HepG2 (cell line): ENCODE data around the gene LIME1. TPM values are rescaled to one million over a fixed set of nuclear protein-coding genes. Genes with fewer than 3 reads are reported as not detected.
A peak's percentile ranks its signal among the peaks of the same experiment; 100 is the strongest.

Source experiments
- CC2D1A ChIP-seq: sonication (generic); formaldehyde crosslinking; IDR thresholded peaks from 2 replicates; pipeline ENCODE4 v1.8.1; 2023; ENCODE audit warnings: mild to moderate bottlenecking, missing genetic modification reagents
- CENPT ChIP-seq: sonication (generic); formaldehyde crosslinking; IDR thresholded peaks from 2 replicates; pipeline ENCODE4 v1.8.0; 2022; ENCODE audit warnings: low read depth, mild to moderate bottlenecking, moderate library complexity, missing genetic modification reagents
- CSRNP1 ChIP-seq: sonication (generic); formaldehyde crosslinking; IDR thresholded peaks from 2 replicates; pipeline ENCODE4 v1.8.1; 2023; ENCODE audit warnings: mild to moderate bottlenecking, missing genetic modification reagents
- DR1 ChIP-seq: sonication (generic); formaldehyde crosslinking; IDR thresholded peaks from 2 replicates; pipeline ENCODE4 v1.8.0; 2021; ENCODE audit warnings: mild to moderate bottlenecking, missing genetic modification reagents, inconsistent platforms
- GMEB1 ChIP-seq: sonication (generic); formaldehyde crosslinking; IDR thresholded peaks from 2 replicates; pipeline ENCODE4 v1.5.1; 2020; ENCODE audit warnings: missing genetic modification reagents, mild to moderate bottlenecking, borderline replicate concordance
- HOXA9 ChIP-seq: sonication (generic); formaldehyde crosslinking; IDR thresholded peaks from 2 replicates; pipeline ENCODE4 v1.8.1; 2022; ENCODE audit warnings: missing genetic modification reagents, mild to moderate bottlenecking, moderate library complexity, borderline replicate concordance
- MEIS1 ChIP-seq: sonication (generic); formaldehyde crosslinking; IDR thresholded peaks from 2 replicates; pipeline ENCODE4 v1.9.0; 2021; ENCODE audit warnings: mild to moderate bottlenecking, missing genetic modification reagents, moderate library complexity, borderline replicate concordance
- NAIF1 ChIP-seq: sonication (generic); formaldehyde crosslinking; IDR thresholded peaks from 2 replicates; pipeline ENCODE4 v1.5.0; 2020; ENCODE audit warnings: mild to moderate bottlenecking, missing genetic modification reagents, borderline replicate concordance
- NCOR1 ChIP-seq: fragments of 200-600 bp; sonication (generic); IDR thresholded peaks from 2 replicates; pipeline ENCODE4 v1.7.0; 2017; ENCODE audit warnings: antibody characterized with exemption, low read length, borderline replicate concordance
- PRDM4 ChIP-seq: sonication (generic); formaldehyde crosslinking; IDR thresholded peaks from 2 replicates; pipeline ENCODE4 v1.9.0; 2021; ENCODE audit warnings: missing genetic modification reagents, borderline replicate concordance
- SALL1 ChIP-seq: sonication (generic); formaldehyde crosslinking; IDR thresholded peaks from 2 replicates; pipeline ENCODE4 v1.8.0; 2022; ENCODE audit warnings: mild to moderate bottlenecking, missing genetic modification reagents
- SCMH1 ChIP-seq: sonication (generic); formaldehyde crosslinking; IDR thresholded peaks from 2 replicates; pipeline ENCODE4 v1.9.0; 2021; ENCODE audit warnings: missing genetic modification reagents, mild to moderate bottlenecking, borderline replicate concordance
- TFDP2 ChIP-seq: sonication (generic); formaldehyde crosslinking; IDR thresholded peaks from 2 replicates; pipeline ENCODE4 v1.4.0; 2020; ENCODE audit warnings: missing genetic modification reagents
- TGIF2 ChIP-seq: IDR thresholded peaks from 2 replicates; pipeline ENCODE4 v1.6.1; 2016; ENCODE audit warnings: control low read depth, missing compliant biosample characterization
- WIZ ChIP-seq: sonication (generic); formaldehyde crosslinking; IDR thresholded peaks from 2 replicates; pipeline ENCODE4 v1.5.1; 2020; ENCODE audit warnings: mild to moderate bottlenecking, missing genetic modification reagents
- YEATS4 ChIP-seq: sonication (generic); formaldehyde crosslinking; IDR thresholded peaks from 2 replicates; pipeline ENCODE4 v1.4.0; 2020; ENCODE audit warnings: missing genetic modification reagents, borderline replicate concordance
- ZBTB25 ChIP-seq: IDR thresholded peaks from 2 replicates; pipeline ENCODE4 v1.6.1; 2018; ENCODE audit warnings: missing genetic modification reagents
- ZNF354B ChIP-seq: sonication (generic); formaldehyde crosslinking; IDR thresholded peaks from 2 replicates; pipeline ENCODE4 v1.8.0; 2022; ENCODE audit warnings: mild to moderate bottlenecking, missing genetic modification reagents
- ZNF597 ChIP-seq: sonication (generic); formaldehyde crosslinking; IDR thresholded peaks from 2 replicates; pipeline ENCODE4 v1.5.0; 2020; ENCODE audit warnings: missing genetic modification reagents
- polyA plus RNA-seq, 8 experiments: library from polyadenylated mRNA; depleted of rRNA in 3 of 8; stranded (reverse) in 7 of 8; unstranded in 1 of 8; fragments of >200 nt; fragmentation: Illumina TruSeq in 4 of 8; extraction: Trizol in 4 of 8; gene quantifications; 2 replicates each; pipeline versions ENCODE4 v1.2.1 to v1.2.3, GENCODE V29; 2011 to 2016; ENCODE audit warnings: low read depth in 4 of 8, missing spikeins in 1 of 8, mixed read lengths in 1 of 8; ENCODE audit not compliant: insufficient read depth in 1 of 8
- total RNA-seq, 5 experiments: library from RNA; depleted of rRNA; stranded (reverse); fragments of >200 nt; fragmentation: Illumina TruSeq; extraction: Trizol; gene quantifications; 2 replicates each; pipeline ENCODE4 v1.2.3, GENCODE V29; 2016; ENCODE audit warnings: low read depth in 1 of 5

The LIME1 gene
- total and polyA plus RNA-seq, 2 of the 13 experiments (the other 11 are each of a cell fraction or from before 2014, with no cell fraction given), result 13.0 to 61.5 TPM

- TF ChIP-seq ZNF354B (CRISPR knock-in tag), result no peak
- no peak for TF ChIP-seq PRDM4 (CRISPR knock-in tag)
- no peak for TF ChIP-seq HOXA9
- TF ChIP-seq TFDP2 (CRISPR knock-in tag), result no peak
- 0 out of 2 replicates have a peak, but pooled peaks have one; percentile 3 for TF ChIP-seq ZNF597
- TF ChIP-seq TGIF2 (CRISPR knock-in tag), result no peak
- TF ChIP-seq CSRNP1 (CRISPR knock-in tag), result no peak
- TF ChIP-seq ZBTB25, result no peak; the same call in 1 of the 2 replicates
- TF ChIP-seq CC2D1A (CRISPR knock-in tag), result no peak
- no peak for TF ChIP-seq SALL1
- TF ChIP-seq WIZ (CRISPR knock-in tag), result no peak
- TF ChIP-seq NAIF1 (CRISPR knock-in tag), result no peak
- TF ChIP-seq NCOR1, result peak; percentile 83
- TF ChIP-seq SCMH1, result no peak
- TF ChIP-seq YEATS4, result no peak
- 0 out of 2 replicates have a peak, but pooled peaks have one; percentile 48 for TF ChIP-seq MEIS1
- TF ChIP-seq GMEB1 (CRISPR knock-in tag), result no peak
- 0 out of 2 replicates have a peak, but pooled peaks have one; percentile 43 for TF ChIP-seq DR1 (CRISPR knock-in tag)
- no peak for TF ChIP-seq CENPT
Measured at GRCh38 chr20:63744574-63745423, 8.3 kb downstream of the LIME1 start (continued).
